HUES64 (cell line): ENCODE results near the gene EIF2S2. TPM values are rescaled to one million over a fixed set of nuclear protein-coding genes. Genes with fewer than 3 reads are reported as not detected.
"Not testable (repeated sequence)": the region's sequence is repeated elsewhere in the genome, so short reads cannot be mapped to it uniquely, and the experiment has no call there.

Source experiments
- H3K27ac ChIP-seq: 2 replicates; pipeline ENCODE4 v1.7.0; 2013; ENCODE audit warnings: low read depth, low read length, inconsistent platforms
- H3K27me3 ChIP-seq: 2 replicates; pipeline ENCODE4 v1.6.1; 2013; ENCODE audit warnings: mild to moderate bottlenecking, low read length; ENCODE audit not compliant: insufficient read depth
- H3K36me3 ChIP-seq: 2 replicates; pipeline ENCODE4 v1.6.1; 2013; ENCODE audit warnings: mild to moderate bottlenecking, low read length; ENCODE audit not compliant: insufficient read depth
- H3K4me1 ChIP-seq: 2 replicates; pipeline ENCODE4 v1.6.1; 2013; ENCODE audit warnings: mild to moderate bottlenecking, low read length, moderate library complexity; ENCODE audit not compliant: insufficient read depth
- H3K4me3 ChIP-seq: 2 replicates; pipeline ENCODE4 v1.5.1; 2013; ENCODE audit warnings: mild to moderate bottlenecking, low read length, moderate library complexity
- H3K9ac ChIP-seq: 2 replicates; pipeline ENCODE4 v1.6.1; 2013; ENCODE audit warnings: mild to moderate bottlenecking, low read depth, low read length
- H3K9me3 ChIP-seq: 2 replicates; pipeline ENCODE4 v1.6.1; 2013; ENCODE audit warnings: low read depth, low read length; ENCODE audit not compliant: insufficient read depth
- WGBS: fragments of 150-250, 120-280 bp; methylation state at CpG from one replicate; pipeline ENCODE4 v1.1.7; 2013; ENCODE audit warnings: missing lambda C conversion rate; 5-methylcytosine and 5-hydroxymethylcytosine counted together
- polyA plus RNA-seq, 2 experiments: library from polyadenylated mRNA; stranded (reverse); fragments of 50-300 nt; gene quantifications; one replicate each; pipeline ENCODE4 v1.2.3, GENCODE V29; 2013

EIF2S2 gene, protein sequence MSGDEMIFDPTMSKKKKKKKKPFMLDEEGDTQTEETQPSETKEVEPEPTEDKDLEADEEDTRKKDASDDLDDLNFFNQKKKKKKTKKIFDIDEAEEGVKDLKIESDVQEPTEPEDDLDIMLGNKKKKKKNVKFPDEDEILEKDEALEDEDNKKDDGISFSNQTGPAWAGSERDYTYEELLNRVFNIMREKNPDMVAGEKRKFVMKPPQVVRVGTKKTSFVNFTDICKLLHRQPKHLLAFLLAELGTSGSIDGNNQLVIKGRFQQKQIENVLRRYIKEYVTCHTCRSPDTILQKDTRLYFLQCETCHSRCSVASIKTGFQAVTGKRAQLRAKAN
- polyA plus RNA-seq (2013, experiment 1 of 2) = 130 TPM
- polyA plus RNA-seq (2013, experiment 2 of 2) = 136 TPM

DNA sequence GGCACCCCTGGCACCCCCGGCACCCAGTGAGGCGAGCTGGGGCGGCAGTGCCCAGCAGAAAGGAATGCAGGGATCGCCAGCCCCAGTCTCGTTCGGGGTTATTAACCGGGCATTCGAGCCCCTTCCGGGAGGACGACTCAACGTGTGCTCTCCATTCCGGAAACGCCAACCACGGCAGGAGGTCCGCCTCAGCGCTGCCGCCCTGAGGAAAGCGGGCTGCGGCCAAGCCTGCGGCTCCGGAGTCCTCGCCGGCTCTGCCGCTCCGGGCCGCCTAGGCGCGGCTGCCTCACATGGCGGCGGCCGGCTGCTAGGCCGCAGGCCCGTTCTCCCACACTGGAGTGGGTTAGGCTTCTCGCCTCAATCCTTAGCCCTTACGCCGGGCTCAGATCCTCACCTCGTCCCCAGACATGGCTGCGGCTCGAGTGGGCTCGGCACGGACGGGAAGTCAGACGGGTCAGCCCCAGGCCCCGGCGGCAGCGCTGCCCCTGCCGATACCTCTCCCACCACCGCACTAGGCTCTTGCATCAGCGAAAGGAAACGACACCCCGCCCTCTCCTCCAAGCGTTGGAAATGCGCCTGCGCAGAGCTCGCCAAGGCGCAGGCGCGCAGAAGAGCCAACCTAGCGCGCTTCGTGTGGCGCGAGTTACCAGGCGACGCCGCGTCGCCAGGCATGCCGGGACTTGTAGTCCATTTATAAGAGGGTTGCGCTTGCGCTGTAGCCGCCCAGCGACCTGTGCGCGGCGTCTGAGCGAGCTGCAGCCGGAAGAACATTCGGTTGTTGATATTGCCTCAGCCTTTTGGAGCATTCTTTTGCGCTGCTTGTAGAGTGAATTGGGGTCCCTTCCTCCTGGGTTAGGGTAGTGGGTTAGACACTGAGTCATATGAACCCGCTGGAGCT lies at the start of gene EIF2S2:
Gene EIF2S2 (minus strand): TSS at position 542 of the 898 bp plus-strand sequence. CDS start 133 bp downstream, at position 409.
- peak within 1 kb of the TSS; percentile 99 for H3K27ac ChIP-seq
- H3K36me3 ChIP-seq = peaks cover 22% of the 10 kb centered on the region
- no peaks in the 10 kb centered on the region for H3K27me3 ChIP-seq
- under 1% methylated on average over 81 of the region's 81 CpGs for WGBS
- peaks cover 9% of the 10 kb centered on the region for H3K4me1 ChIP-seq
- H3K4me3 ChIP-seq = peak within 1 kb of the TSS; percentile 95
- peak within 1 kb of the TSS; percentile 99 for H3K9ac ChIP-seq
- no peaks in the 10 kb centered on the region for H3K9me3 ChIP-seq

GRCh38 chr20:34157697-34158096 lies 45.7 kb upstream of the EIF2S2 start:
- not testable (repeated sequence) for H3K4me3 ChIP-seq, H3K27me3 ChIP-seq, H3K27ac ChIP-seq, H3K9me3 ChIP-seq, H3K36me3 ChIP-seq, H3K9ac ChIP-seq
- WGBS = 88% methylated on average over 8 of the region's 8 CpGs
- H3K4me1 ChIP-seq = peaks cover 12% of the 10 kb centered on the region

DNA sequence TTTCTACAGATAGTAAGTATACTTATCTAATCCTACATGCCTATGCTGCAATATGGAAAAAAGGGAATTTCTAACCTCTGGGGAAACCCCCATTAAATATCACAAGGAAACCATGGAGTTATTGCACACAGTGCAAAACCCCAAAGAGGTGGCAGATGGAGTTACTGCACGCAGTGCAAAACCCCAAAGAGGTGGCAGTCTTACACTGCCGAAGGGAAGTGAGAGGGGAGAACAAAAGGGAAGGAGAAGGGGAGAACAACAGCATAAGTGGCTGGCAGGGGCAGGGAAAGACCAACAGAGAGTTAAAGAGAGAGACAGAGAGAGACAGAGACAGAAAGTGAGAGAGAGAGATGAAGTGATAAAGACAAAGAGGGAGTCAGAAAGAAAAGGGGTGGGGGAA lies 43.8 kb upstream of the EIF2S2 start:
- Histone ChIP-seq H3K9ac (no peak overlapping the region), H3K4me3 (no peak overlapping the region), H3K4me1 (peaks cover 12% of the 10 kb centered on the region), H3K9me3 (no peaks in the 10 kb centered on the region), H3K27me3 (0 out of 2 replicates have a peak, but pooled peaks cover 7% of the 10 kb centered on the region), H3K36me3 (no peaks in the 10 kb centered on the region), H3K27ac (no peak overlapping the region)
- 82% methylated on average over 2 of the region's 2 CpGs for WGBS

DNA sequence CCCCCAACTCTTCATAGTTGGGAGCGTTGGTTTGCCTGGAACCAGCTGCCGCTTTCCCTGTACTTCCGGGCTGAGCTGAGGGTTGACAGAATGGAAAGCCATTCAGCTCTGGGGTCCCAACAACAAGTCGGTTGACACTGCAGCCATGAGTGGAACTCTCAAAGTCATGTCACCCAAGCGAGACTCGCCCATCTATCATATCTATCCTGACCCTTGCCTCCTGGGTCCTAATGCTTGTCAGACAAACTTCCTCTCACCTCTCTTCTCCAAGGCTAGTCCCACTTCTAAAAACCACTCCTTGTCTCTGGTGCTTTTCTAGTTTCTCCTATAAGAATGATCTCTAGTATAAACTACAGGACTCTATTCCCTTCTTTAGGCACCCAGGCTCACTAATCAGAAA lies 41.1 kb upstream of the EIF2S2 start:
- H3K36me3 ChIP-seq, H3K4me3 ChIP-seq, H3K9ac ChIP-seq, H3K27ac ChIP-seq, H3K27me3 ChIP-seq, H3K9me3 ChIP-seq: not testable (repeated sequence)
- H3K4me1 ChIP-seq = peaks cover 12% of the 10 kb centered on the region
- 79% methylated on average over 6 of the region's 6 CpGs for WGBS

GRCh38 chr20:34152073-34152472 lies 40.0 kb upstream of the EIF2S2 start:
- H3K9me3 ChIP-seq, H3K27ac ChIP-seq, H3K36me3 ChIP-seq, H3K4me3 ChIP-seq, H3K27me3 ChIP-seq, H3K9ac ChIP-seq: not testable (repeated sequence)
- WGBS = 93% methylated on average over 8 of the region's 8 CpGs
- peaks cover 12% of the 10 kb centered on the region for H3K4me1 ChIP-seq

GRCh38 chr20:34150306-34151000 lies 38.4 kb upstream of the EIF2S2 start:
- Histone ChIP-seq H3K9ac (no peak overlapping the region), H3K27ac (no peak overlapping the region), H3K27me3 (0 out of 2 replicates have a peak, but pooled peaks cover 7% of the 10 kb centered on the region), H3K4me1 (peaks cover 12% of the 10 kb centered on the region), H3K36me3 (no peaks in the 10 kb centered on the region), H3K9me3 (no peaks in the 10 kb centered on the region), H3K4me3 (no peak overlapping the region)
- WGBS = 94% methylated on average over 8 of the region's 9 CpGs

- WGBS = 96% methylated on average over 2 of the region's 2 CpGs
- no peak overlapping the region for H3K27ac ChIP-seq
Measured at GRCh38 chr20:34145280-34145819, 33.3 kb upstream of the EIF2S2 start.

DNA sequence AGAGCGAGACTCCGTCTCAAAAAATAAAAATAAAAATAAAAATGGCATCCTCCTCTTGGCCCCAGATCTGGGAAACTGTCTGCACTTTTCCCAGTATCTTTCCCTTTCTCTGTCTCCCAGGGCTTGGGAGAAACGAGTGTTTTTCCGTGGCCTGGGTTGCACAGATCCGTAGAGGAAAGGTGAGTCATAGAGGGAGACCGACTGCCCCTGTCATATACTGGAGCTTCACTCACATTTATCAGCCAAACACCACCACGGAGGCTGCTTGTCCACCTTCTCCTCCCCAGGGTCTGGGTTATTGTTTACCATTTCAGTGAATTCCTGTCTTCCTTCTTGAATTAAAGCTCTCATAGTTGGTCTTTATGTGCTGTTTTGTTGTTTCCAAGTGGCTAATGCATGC lies 31.9 kb upstream of the EIF2S2 start:
- H3K36me3 ChIP-seq = no peaks in the 10 kb centered on the region
- no peak overlapping the region for H3K27ac ChIP-seq
- H3K27me3 ChIP-seq = no peaks in the 10 kb centered on the region
- H3K4me1 ChIP-seq = no peaks in the 10 kb centered on the region
- no peak overlapping the region for H3K9ac ChIP-seq
- 91% methylated on average over 7 of the region's 7 CpGs for WGBS
- H3K9me3 ChIP-seq = no peaks in the 10 kb centered on the region
- no peak overlapping the region for H3K4me3 ChIP-seq

More at GRCh38 chr20:34145280-34145819, 33.3 kb upstream of the EIF2S2 start:
- Histone ChIP-seq H3K4me1 (no peaks in the 10 kb centered on the region), H3K9me3 (no peaks in the 10 kb centered on the region), H3K27me3 (no peaks in the 10 kb centered on the region), H3K4me3 (no peak overlapping the region), H3K9ac (no peak overlapping the region), H3K36me3 (no peaks in the 10 kb centered on the region)

DNA sequence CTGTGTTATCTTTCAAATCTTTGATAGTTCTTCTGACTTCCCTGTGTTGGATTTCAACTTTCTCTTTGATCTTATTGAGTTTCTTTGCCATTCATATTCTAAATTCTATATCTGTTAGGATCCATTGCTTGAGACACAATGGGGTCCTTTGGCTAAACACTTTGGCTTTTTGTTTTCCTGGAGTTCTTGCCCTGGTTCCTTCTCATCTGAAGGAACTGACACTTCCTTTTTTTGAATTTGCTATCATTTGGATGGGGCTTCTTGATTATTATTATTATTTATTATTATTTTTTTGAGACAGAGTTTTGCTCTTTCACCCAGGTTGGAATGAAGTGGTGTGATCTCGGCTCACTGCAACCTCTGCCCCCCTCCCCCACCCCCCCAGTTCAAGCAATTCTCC lies 30.1 kb upstream of the EIF2S2 start:
- Histone ChIP-seq H3K36me3 (no peaks in the 10 kb centered on the region), H3K4me1 (no peaks in the 10 kb centered on the region), H3K9ac (no peak overlapping the region), H3K4me3 (no peak overlapping the region), H3K27ac (no peak overlapping the region), H3K27me3 (no peaks in the 10 kb centered on the region), H3K9me3 (no peaks in the 10 kb centered on the region)
- no CpG with 5 or more reads among the region's 1 CpG for WGBS

DNA sequence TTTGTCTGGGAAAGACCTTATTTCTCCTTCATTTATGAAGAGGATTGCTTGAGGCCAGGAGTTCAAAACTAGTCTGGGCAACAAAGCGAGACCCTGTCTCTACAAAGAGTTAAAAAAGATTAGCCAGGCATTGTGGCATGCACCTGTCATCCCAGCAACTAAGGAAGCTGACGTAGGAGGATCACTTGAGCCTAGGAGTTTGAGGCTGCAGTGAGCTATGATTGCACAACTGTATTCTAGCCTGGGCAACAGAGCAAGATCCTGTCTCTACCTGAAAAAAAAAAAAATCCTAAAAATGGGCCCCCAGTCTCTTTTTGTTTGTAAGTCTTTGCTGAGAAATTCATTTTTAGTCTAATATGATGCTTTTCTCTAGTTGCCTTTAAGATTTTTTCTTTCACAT lies 29.2 kb upstream of the EIF2S2 start:
- 86% methylated on average over 2 of the region's 2 CpGs for WGBS
- Histone ChIP-seq H3K9me3 (no peaks in the 10 kb centered on the region), H3K4me3 (no peak overlapping the region)

More for the DNA sequence above, 29.2 kb upstream of the EIF2S2 start:
- Histone ChIP-seq H3K27me3 (no peaks in the 10 kb centered on the region), H3K9ac (no peak overlapping the region), H3K36me3 (no peaks in the 10 kb centered on the region), H3K27ac (no peak overlapping the region), H3K4me1 (no peaks in the 10 kb centered on the region)
